Measurements from ENCODE around the gene GABRA5. TPM values are rescaled to one million over a fixed set of nuclear protein-coding genes. Genes with fewer than 3 reads are reported as not detected.

The GABRA5 gene
- total and polyA plus RNA-seq, 10 of the 15 experiments (the other 5 are each of a cell fraction or from before 2014, with no cell fraction given) = 0.10 TPM; not detected in 9

GRCh38 chr15:26887926-26888666, 21.2 kb downstream of the GABRA5 start (continued):
- TF ChIP-seq, protein P1, sequence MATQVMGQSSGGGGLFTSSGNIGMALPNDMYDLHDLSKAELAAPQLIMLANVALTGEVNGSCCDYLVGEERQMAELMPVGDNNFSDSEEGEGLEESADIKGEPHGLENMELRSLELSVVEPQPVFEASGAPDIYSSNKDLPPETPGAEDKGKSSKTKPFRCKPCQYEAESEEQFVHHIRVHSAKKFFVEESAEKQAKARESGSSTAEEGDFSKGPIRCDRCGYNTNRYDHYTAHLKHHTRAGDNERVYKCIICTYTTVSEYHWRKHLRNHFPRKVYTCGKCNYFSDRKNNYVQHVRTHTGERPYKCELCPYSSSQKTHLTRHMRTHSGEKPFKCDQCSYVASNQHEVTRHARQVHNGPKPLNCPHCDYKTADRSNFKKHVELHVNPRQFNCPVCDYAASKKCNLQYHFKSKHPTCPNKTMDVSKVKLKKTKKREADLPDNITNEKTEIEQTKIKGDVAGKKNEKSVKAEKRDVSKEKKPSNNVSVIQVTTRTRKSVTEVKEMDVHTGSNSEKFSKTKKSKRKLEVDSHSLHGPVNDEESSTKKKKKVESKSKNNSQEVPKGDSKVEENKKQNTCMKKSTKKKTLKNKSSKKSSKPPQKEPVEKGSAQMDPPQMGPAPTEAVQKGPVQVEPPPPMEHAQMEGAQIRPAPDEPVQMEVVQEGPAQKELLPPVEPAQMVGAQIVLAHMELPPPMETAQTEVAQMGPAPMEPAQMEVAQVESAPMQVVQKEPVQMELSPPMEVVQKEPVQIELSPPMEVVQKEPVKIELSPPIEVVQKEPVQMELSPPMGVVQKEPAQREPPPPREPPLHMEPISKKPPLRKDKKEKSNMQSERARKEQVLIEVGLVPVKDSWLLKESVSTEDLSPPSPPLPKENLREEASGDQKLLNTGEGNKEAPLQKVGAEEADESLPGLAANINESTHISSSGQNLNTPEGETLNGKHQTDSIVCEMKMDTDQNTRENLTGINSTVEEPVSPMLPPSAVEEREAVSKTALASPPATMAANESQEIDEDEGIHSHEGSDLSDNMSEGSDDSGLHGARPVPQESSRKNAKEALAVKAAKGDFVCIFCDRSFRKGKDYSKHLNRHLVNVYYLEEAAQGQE (IDR thresholded peaks at IDR 0.05; ENCODE audit: low read depth, low read length) = no peak
- no peak for TF ChIP-seq TCF7 (IDR thresholded peaks at IDR 0.05; ENCODE audit: borderline replicate concordance)
- no peak for TF ChIP-seq FOXK2 (IDR thresholded peaks at IDR 0.05)
- no peak for TF ChIP-seq LARP7 (IDR thresholded peaks at IDR 0.05)
- TF ChIP-seq RFX5 (IDR thresholded peaks at IDR 0.05; ENCODE audit: low read depth, low read length) = no peak

- TF ChIP-seq, protein P2, sequence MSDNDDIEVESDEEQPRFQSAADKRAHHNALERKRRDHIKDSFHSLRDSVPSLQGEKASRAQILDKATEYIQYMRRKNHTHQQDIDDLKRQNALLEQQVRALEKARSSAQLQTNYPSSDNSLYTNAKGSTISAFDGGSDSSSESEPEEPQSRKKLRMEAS (IDR thresholded peaks at IDR 0.05; ENCODE audit: low read depth, low read length) = no peak
- TF ChIP-seq ZNF384 (IDR thresholded peaks at IDR 0.05; ENCODE audit: borderline replicate concordance, low read depth, low read length) = no peak
- no peak for TF ChIP-seq ZNF622 (IDR thresholded peaks at IDR 0.05)
- no peak for TF ChIP-seq JUND (IDR thresholded peaks at IDR 0.05; ENCODE audit: low read depth, low read length)
- no peak for TF ChIP-seq RB1 (IDR thresholded peaks at IDR 0.05; ENCODE audit: borderline replicate concordance)
- no peak for TF ChIP-seq NBN (IDR thresholded peaks at IDR 0.05)
- TF ChIP-seq SPI1 (IDR thresholded peaks at IDR 0.05; ENCODE audit: borderline replicate concordance, insufficient read depth, low read depth, low read length) = no peak
- TF ChIP-seq ZNF274 (IDR thresholded peaks at IDR 0.05; ENCODE audit: insufficient read depth, insufficient read length) = no peak
- no peak for ATAC-seq
- H2AFZ ChIP-seq (ENCODE audit: control insufficient read depth, low read depth, low read length) = no peak overlapping the region
Measured at GRCh38 chr15:26888761-26889160, 21.9 kb downstream of the GABRA5 start.

More at GRCh38 chr15:26888761-26889160, 21.9 kb downstream of the GABRA5 start:
- no peaks in the 10 kb centered on the region for H3K79me2 ChIP-seq (ENCODE audit: control insufficient read depth, insufficient read depth, low read length)
- H3K36me3 ChIP-seq (ENCODE audit: control insufficient read depth in 2 of 2, insufficient read depth in 2 of 2, low read length in 1 of 2) = no peaks in the 10 kb centered on the region
- H3K4me2 ChIP-seq (ENCODE audit: control insufficient read depth, insufficient read depth) = no peak overlapping the region
- H3K9me3 ChIP-seq (replicated peaks; ENCODE audit: control insufficient read depth, insufficient read depth, low read length) = no peaks in the 10 kb centered on the region; the same call in 2 of the 3 replicates
- POLR2A ChIA-PET = no interaction called here
- no peaks in the 10 kb centered on the region for H4K20me1 ChIP-seq (ENCODE audit: control insufficient read depth, insufficient read depth)
- H3K9ac ChIP-seq (ENCODE audit: control insufficient read depth, insufficient read depth, low read length) = no peak overlapping the region
- RAD21 ChIA-PET (ENCODE audit: unreplicated experiment) = no interaction called here
- CTCF ChIA-PET = interaction anchor here (0.8 to 1.5 kb wide), 2 partner anchors 9 to 90 kb away, joined by 3 to 4 read pairs; no protein-coding TSS in a partner anchor
- WGBS (ENCODE audit: insufficient coverage, insufficient replicate concordance, low lambda C conversion rate, missing lambda C conversion rate) = 30% methylated on average over 8 of the region's 8 CpGs
- no TSS peak for BruUV-seq (replicated peaks)
- no peak overlapping the region for H3K27ac ChIP-seq (ENCODE audit: control insufficient read depth, insufficient read depth)
- DNase-seq (ENCODE audit: low read depth, low spot score) (no peak), FAIRE-seq (no peak)
- H3K27me3 ChIP-seq (replicated peaks in 1 of 2; ENCODE audit: control insufficient read depth in 2 of 2, insufficient read depth in 2 of 2, low read length in 1 of 2) = no peaks in the 10 kb centered on the region
- no peaks in the 10 kb centered on the region for H3K4me1 ChIP-seq (ENCODE audit: control insufficient read depth, insufficient read depth, low read length)
- intact Hi-C loops (cut with micrococcal nuclease; ENCODE audit: unreplicated experiment) = no loop called here
- SMC1A ChIA-PET (ENCODE audit: uncharacterized antibody, unreplicated experiment) = no interaction called here
- in situ Hi-C loops (cut with MboI) = no loop called here
- H3K4me3 ChIP-seq = no peak overlapping the region

All from GM12878 (cell line).